GM12878 (cell line): ENCODE results near the gene MTFR2. TPM values are rescaled to one million over a fixed set of nuclear protein-coding genes. Genes with fewer than 3 reads are reported as not detected.

Experiments used
- BCLAF1 ChIP-seq: fragments of 450-650 bp; IDR thresholded peaks from 2 replicates; pipeline ENCODE4 v1.6.1; 2017; ENCODE audit warnings: antibody characterized with exemption, mild to moderate bottlenecking, moderate library complexity
- DPF2 ChIP-seq: fragments of 450-650 bp; IDR thresholded peaks from 2 replicates; pipeline ENCODE4 v1.6.1; 2017; ENCODE audit warnings: mild to moderate bottlenecking
- ESRRA ChIP-seq: IDR thresholded peaks from 2 replicates; pipeline ENCODE4 v1.6.1; 2012; ENCODE audit warnings: mild to moderate bottlenecking, low read length, improper control_type of control experiment
- JUNB ChIP-seq: IDR thresholded peaks from 2 replicates; pipeline ENCODE4 v1.6.1; 2016; ENCODE audit warnings: antibody characterized with exemption, mild to moderate bottlenecking
- JUND ChIP-seq: IDR thresholded peaks from 2 replicates; pipeline ENCODE4 v1.6.1; 2012; ENCODE audit warnings: low read depth, mild to moderate bottlenecking, low read length, improper control_type of control experiment, moderate library complexity
- MEF2A ChIP-seq: IDR thresholded peaks from 2 replicates; pipeline ENCODE4 v1.6.1; 2011; ENCODE audit warnings: low read depth, mild to moderate bottlenecking, low read length, moderate library complexity; ENCODE audit not compliant: insufficient read depth
- NRF1 ChIP-seq: conservative IDR thresholded peaks from 2 replicates; pipeline ENCODE4 v1.6.1; 2011; ENCODE audit warnings: mild to moderate bottlenecking, low read depth, low read length, improper control_type of control experiment
- PAX5 ChIP-seq: IDR thresholded peaks from 2 replicates; pipeline ENCODE4 v1.6.1; 2011; ENCODE audit warnings: low read depth, low read length, borderline replicate concordance
- POLR2AphosphoS2 ChIP-seq: IDR thresholded peaks from 2 replicates; pipeline ENCODE4 v1.6.1; 2011; ENCODE audit warnings: low read depth, mild to moderate bottlenecking, low read length, improper control_type of control experiment, moderate library complexity
- RAD21 ChIP-seq: IDR thresholded peaks from 2 replicates; pipeline ENCODE4 v1.6.1; 2011; ENCODE audit warnings: mild to moderate bottlenecking, low read depth, low read length, moderate library complexity; ENCODE audit not compliant: insufficient read depth
- RELB ChIP-seq: fragments of 450-650 bp; IDR thresholded peaks from 2 replicates; pipeline ENCODE4 v1.6.1; 2017; ENCODE audit warnings: low read depth, mild to moderate bottlenecking, moderate library complexity
- SIX5 ChIP-seq: IDR thresholded peaks from 2 replicates; pipeline ENCODE4 v1.6.1; 2011; ENCODE audit warnings: mild to moderate bottlenecking, low read depth, low read length, moderate library complexity; ENCODE audit not compliant: severe bottlenecking
- SUPT20H ChIP-seq: IDR thresholded peaks from 2 replicates; pipeline ENCODE4 v1.6.1; 2011; ENCODE audit warnings: low read depth, mild to moderate bottlenecking, low read length, moderate library complexity, borderline replicate concordance; ENCODE audit not compliant: control insufficient read depth
- TAF1 ChIP-seq: IDR thresholded peaks from 2 replicates; pipeline ENCODE4 v1.6.1; 2011; ENCODE audit warnings: mild to moderate bottlenecking, low read depth, low read length, borderline replicate concordance
- TBL1XR1 ChIP-seq: IDR thresholded peaks from 2 replicates; pipeline ENCODE4 v1.6.1; 2012; ENCODE audit warnings: low read depth, low read length, improper control_type of control experiment
- ZNF622 ChIP-seq: fragments of 450-650 bp; IDR thresholded peaks from 2 replicates; pipeline ENCODE4 v1.6.1; 2017; ENCODE audit warnings: mild to moderate bottlenecking, inconsistent platforms
- polyA plus RNA-seq, 11 experiments: library from polyadenylated mRNA; depleted of rRNA in 4 of 11; unstranded in 6 of 11; stranded (reverse) in 5 of 11; fragments of >200 nt; fragmentation: Nextera tagmentation in 4 of 11; fragmentation: Illumina TruSeq in 1 of 11; extraction: Ambion mirVana in 4 of 11; extraction: Trizol in 1 of 11; gene quantifications; 1 replicate in 1 of 11; 2 replicates in 10 of 11; pipeline versions ENCODE4 v1.2.1 to v1.2.3, GENCODE V29; 2011 to 2016; ENCODE audit warnings: inconsistent platforms in 2 of 11, missing spikeins in 2 of 11, low read depth in 1 of 11
- total RNA-seq, 4 experiments: library from RNA; depleted of rRNA in 3 of 4; stranded (reverse); fragments of >200 nt in 3 of 4; fragmentation: Illumina TruSeq in 1 of 4; extraction: Trizol in 1 of 4; gene quantifications; 2 replicates each; pipeline versions ENCODE4 v1.2.1 to v1.2.3, GENCODE V29; 2013 to 2021
- TF ChIP-seq, protein P1 (sequence below): fragments of 450-650 bp; IDR thresholded peaks from 2 replicates; pipeline ENCODE4 v1.6.1; 2017; ENCODE audit warnings: mild to moderate bottlenecking, moderate library complexity
- TF ChIP-seq, protein P2 (sequence below): fragments of 450-650 bp; IDR thresholded peaks from 2 replicates; pipeline ENCODE4 v1.6.1; 2014; ENCODE audit warnings: mild to moderate bottlenecking

Gene MTFR2
- total and polyA plus RNA-seq, 10 of the 15 experiments (the other 5 are each of a cell fraction or from before 2014, with no cell fraction given): 7.3 to 33.5 (median 25.3) TPM

GRCh38 chr6:136289579-136290409 is 39.7 kb upstream of the MTFR2 start, which contains the start of gene BCLAF1 (continued):
- TF ChIP-seq, protein P1, sequence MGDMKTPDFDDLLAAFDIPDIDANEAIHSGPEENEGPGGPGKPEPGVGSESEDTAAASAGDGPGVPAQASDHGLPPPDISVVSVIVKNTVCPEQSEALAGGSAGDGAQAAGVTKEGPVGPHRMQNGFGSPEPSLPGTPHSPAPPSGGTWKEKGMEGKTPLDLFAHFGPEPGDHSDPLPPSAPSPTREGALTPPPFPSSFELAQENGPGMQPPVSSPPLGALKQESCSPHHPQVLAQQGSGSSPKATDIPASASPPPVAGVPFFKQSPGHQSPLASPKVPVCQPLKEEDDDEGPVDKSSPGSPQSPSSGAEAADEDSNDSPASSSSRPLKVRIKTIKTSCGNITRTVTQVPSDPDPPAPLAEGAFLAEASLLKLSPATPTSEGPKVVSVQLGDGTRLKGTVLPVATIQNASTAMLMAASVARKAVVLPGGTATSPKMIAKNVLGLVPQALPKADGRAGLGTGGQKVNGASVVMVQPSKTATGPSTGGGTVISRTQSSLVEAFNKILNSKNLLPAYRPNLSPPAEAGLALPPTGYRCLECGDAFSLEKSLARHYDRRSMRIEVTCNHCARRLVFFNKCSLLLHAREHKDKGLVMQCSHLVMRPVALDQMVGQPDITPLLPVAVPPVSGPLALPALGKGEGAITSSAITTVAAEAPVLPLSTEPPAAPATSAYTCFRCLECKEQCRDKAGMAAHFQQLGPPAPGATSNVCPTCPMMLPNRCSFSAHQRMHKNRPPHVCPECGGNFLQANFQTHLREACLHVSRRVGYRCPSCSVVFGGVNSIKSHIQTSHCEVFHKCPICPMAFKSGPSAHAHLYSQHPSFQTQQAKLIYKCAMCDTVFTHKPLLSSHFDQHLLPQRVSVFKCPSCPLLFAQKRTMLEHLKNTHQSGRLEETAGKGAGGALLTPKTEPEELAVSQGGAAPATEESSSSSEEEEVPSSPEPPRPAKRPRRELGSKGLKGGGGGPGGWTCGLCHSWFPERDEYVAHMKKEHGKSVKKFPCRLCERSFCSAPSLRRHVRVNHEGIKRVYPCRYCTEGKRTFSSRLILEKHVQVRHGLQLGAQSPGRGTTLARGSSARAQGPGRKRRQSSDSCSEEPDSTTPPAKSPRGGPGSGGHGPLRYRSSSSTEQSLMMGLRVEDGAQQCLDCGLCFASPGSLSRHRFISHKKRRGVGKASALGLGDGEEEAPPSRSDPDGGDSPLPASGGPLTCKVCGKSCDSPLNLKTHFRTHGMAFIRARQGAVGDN: peak; percentile 54; the same call in 1 of the 2 replicates
- TF ChIP-seq JUNB (no peak), SUPT20H (no peak), ZNF622 (no peak), DPF2 (no peak), JUND (no peak), POLR2AphosphoS2 (peak; percentile 89), TBL1XR1 (peak; percentile 45; the same call in 1 of the 2 replicates), MEF2A (no peak; the same call in 1 of the 2 replicates), RAD21 (no peak), RELB (0 out of 2 replicates have a peak, but pooled peaks have one; percentile 40), NRF1 (no peak), TAF1 (peak; percentile 96), SIX5 (no peak), PAX5 (peak; percentile 38; the same call in 1 of the 2 replicates), ESRRA (no peak), BCLAF1 (no peak)
- TF ChIP-seq, protein P2, sequence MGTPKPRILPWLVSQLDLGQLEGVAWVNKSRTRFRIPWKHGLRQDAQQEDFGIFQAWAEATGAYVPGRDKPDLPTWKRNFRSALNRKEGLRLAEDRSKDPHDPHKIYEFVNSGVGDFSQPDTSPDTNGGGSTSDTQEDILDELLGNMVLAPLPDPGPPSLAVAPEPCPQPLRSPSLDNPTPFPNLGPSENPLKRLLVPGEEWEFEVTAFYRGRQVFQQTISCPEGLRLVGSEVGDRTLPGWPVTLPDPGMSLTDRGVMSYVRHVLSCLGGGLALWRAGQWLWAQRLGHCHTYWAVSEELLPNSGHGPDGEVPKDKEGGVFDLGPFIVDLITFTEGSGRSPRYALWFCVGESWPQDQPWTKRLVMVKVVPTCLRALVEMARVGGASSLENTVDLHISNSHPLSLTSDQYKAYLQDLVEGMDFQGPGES: no peak; the same call in 1 of the 2 replicates
